Activated CD8-positive, alpha-beta memory T cell treated with anti-CD3 and anti-CD28 coated beads, Interleukin-2, amount 50 U/mL, for 1 hour (primary cell): ENCODE measurements around the gene CHIC1.
A peak's percentile ranks its signal among the peaks of the same experiment; 100 is the strongest.
"Not testable (repeated sequence)": the region's sequence is repeated elsewhere in the genome, so short reads cannot be mapped to it uniquely, and the experiment has no call there.

Experiments
- DNase-seq: peaks from one replicate; pipeline ENCODE4 v3.0.0-alpha.2; 2020; ENCODE audit errors: extremely low read depth

CHIC1 gene

GRCh38 chrX:73562984-73563737 is at the start of gene CHIC1:
Gene CHIC1 (plus strand): TSS chrX:73563197. CDS start chrX:73563285, 88 bp downstream.
- peak; percentile 27 for DNase-seq

- not testable (repeated sequence) for DNase-seq
These were observed 40.2 kb upstream of the CHIC1 start for GRCh38 chrX:73522823-73523222.

- DNase-seq = no peak
These were observed 38.1 kb upstream of the CHIC1 start for GRCh38 chrX:73524906-73525305.

- DNase-seq = no peak
These were observed 36.9 kb upstream of the CHIC1 start for GRCh38 chrX:73525928-73526690.

GRCh38 chrX:73531655-73532054 is 31.3 kb upstream of the CHIC1 start:
- DNase-seq = not testable (repeated sequence)

GRCh38 chrX:73556159-73556558 is 6.8 kb upstream of the CHIC1 start:
- DNase-seq = no peak

- DNase-seq = no peak
These were observed 1.2 kb upstream of the CHIC1 start for GRCh38 chrX:73561801-73562200.

GRCh38 chrX:73562458-73562857 is 539 bp upstream of the CHIC1 start:
- DNase-seq = no peak

- DNase-seq = no peak
These were observed 706 bp downstream of the CHIC1 start for GRCh38 chrX:73563738-73564068.

GRCh38 chrX:73577361-73577760 is 14.4 kb downstream of the CHIC1 start:
- DNase-seq = no peak

GRCh38 chrX:73581002-73581628 is 18.1 kb downstream of the CHIC1 start:
- DNase-seq = no peak

GRCh38 chrX:73597758-73598157 is 34.8 kb downstream of the CHIC1 start:
- DNase-seq = not testable (repeated sequence)

GRCh38 chrX:73615022-73615421 is 52.0 kb downstream of the CHIC1 start:
- DNase-seq = no peak

- DNase-seq = not testable (repeated sequence)
These were observed 78.7 kb downstream of the CHIC1 start for GRCh38 chrX:73641669-73642068.

GRCh38 chrX:73647212-73647611 is 84.2 kb downstream of the CHIC1 start:
- DNase-seq = no peak

- DNase-seq = no peak
These were observed 84.8 kb downstream of the CHIC1 start for GRCh38 chrX:73647632-73648322.

GRCh38 chrX:73661322-73661721 is 98.3 kb downstream of the CHIC1 start:
- not testable (repeated sequence) for DNase-seq

GRCh38 chrX:73668779-73669178 is 105.8 kb downstream of the CHIC1 start:
- DNase-seq = no peak

- no peak for DNase-seq
These were observed 118.4 kb downstream of the CHIC1 start for GRCh38 chrX:73681408-73681807.

GRCh38 chrX:73683236-73683859 is 120.4 kb downstream of the CHIC1 start:
- no peak for DNase-seq

GRCh38 chrX:73707014-73707413 is 144.0 kb downstream of the CHIC1 start:
- DNase-seq = not testable (repeated sequence)

GRCh38 chrX:73728602-73729001 is 165.6 kb downstream of the CHIC1 start:
- DNase-seq = no peak
